C4-2B (cell line): ENCODE measurements around the gene PRKCA.

Source experiments
- CTCF ChIP-seq: fragments of 450-650 bp; conservative IDR thresholded peaks from 2 replicates; pipeline ENCODE4 v1.5.1; 2017; ENCODE audit warnings: mild to moderate bottlenecking
- ZFX ChIP-seq: fragments of 450-650 bp; IDR thresholded peaks from 2 replicates; pipeline ENCODE4 v1.6.1; 2017

GRCh38 chr17:66670206-66670605 is 367.8 kb downstream of the PRKCA start:
- no peak for TF ChIP-seq CTCF
- TF ChIP-seq ZFX = no peak
